GM23338 (cell line): ENCODE data around the gene IQUB. TPM values are rescaled to one million over a fixed set of nuclear protein-coding genes. Genes with fewer than 3 reads are reported as not detected.
"Not testable (repeated sequence)": the region's sequence is repeated elsewhere in the genome, so short reads cannot be mapped to it uniquely, and the experiment has no call there.

Experiments
- ATAC-seq: fragments of 200-7000 bp; cut with Tn5 transposase; 3 replicates; pipeline ENCODE4 v1.9.1; 2020
- DNase-seq: peaks from one replicate; pipeline ENCODE4 v3.0.0-alpha.2; 2015; ENCODE audit warnings: low spot score
- H2AFZ ChIP-seq: fragments of 200-600 bp; sonication (generic); 2 replicates; pipeline ENCODE4 v1.8.0; 2016; ENCODE audit warnings: antibody characterized with exemption, mild to moderate bottlenecking, moderate library complexity
- H3F3A ChIP-seq: fragments of 200-600 bp; sonication (generic); replicated peaks from 2 replicates; pipeline ENCODE4 v1.8.0; 2017; ENCODE audit warnings: antibody characterized with exemption, mixed run types, low read depth
- H3K27ac ChIP-seq: fragments of 200-600 bp; sonication (generic); 2 replicates; pipeline ENCODE4 v1.6.1; 2016; ENCODE audit warnings: low read depth
- H3K27me3 ChIP-seq: fragments of 200-600 bp; sonication (generic); 2 replicates; pipeline ENCODE4 v1.8.0; 2016; ENCODE audit warnings: mild to moderate bottlenecking, mixed run types, moderate library complexity; ENCODE audit not compliant: insufficient read depth
- H3K36me3 ChIP-seq: fragments of 200-600 bp; sonication (generic); 2 replicates; pipeline ENCODE4 v1.8.0; 2016; ENCODE audit warnings: mild to moderate bottlenecking; ENCODE audit not compliant: insufficient read depth
- H3K4me1 ChIP-seq: fragments of 200-600 bp; sonication (generic); 2 replicates; pipeline ENCODE4 v1.8.0; 2016; ENCODE audit warnings: mild to moderate bottlenecking, moderate library complexity; ENCODE audit not compliant: insufficient read depth
- H3K4me2 ChIP-seq: fragments of 200-600 bp; sonication (generic); 2 replicates; pipeline ENCODE4 v1.7.1; 2017; ENCODE audit warnings: mixed run types
- H3K4me3 ChIP-seq: fragments of 200-600 bp; sonication (generic); 2 replicates; pipeline ENCODE4 v1.6.1; 2016; ENCODE audit warnings: mixed run types
- H3K79me2 ChIP-seq: fragments of 200-600 bp; sonication (generic); replicated peaks from 2 replicates; pipeline ENCODE4 v1.8.0; 2017; ENCODE audit warnings: mild to moderate bottlenecking; ENCODE audit not compliant: insufficient read depth
- H3K9me2 ChIP-seq: fragments of 200-600 bp; sonication (generic); 2 replicates; pipeline ENCODE4 v1.8.0; 2017; ENCODE audit not compliant: insufficient read depth
- H4K20me1 ChIP-seq: fragments of 200-600 bp; sonication (generic); replicated peaks from 2 replicates; pipeline ENCODE4 v1.8.0; 2017; ENCODE audit warnings: mild to moderate bottlenecking; ENCODE audit not compliant: insufficient read depth
- H3K27ac Mint-ChIP-seq: 2 replicates; pipeline ENCODE4 v1.8.0; 2020; ENCODE audit warnings: inconsistent platforms, mild to moderate bottlenecking, moderate library complexity, mixed read lengths
- H3K27me3 Mint-ChIP-seq: 3 replicates; pipeline ENCODE4 v1.8.0; 2022; ENCODE audit warnings: low read depth, mild to moderate bottlenecking, moderate library complexity, mixed read lengths, inconsistent platforms; ENCODE audit not compliant: insufficient read depth, poor library complexity
- H3K36me3 Mint-ChIP-seq: 3 replicates; pipeline ENCODE4 v1.8.0; 2021; ENCODE audit warnings: low read depth, mild to moderate bottlenecking, inconsistent platforms, moderate library complexity, mixed read lengths
- H3K4me1 Mint-ChIP-seq: 3 replicates; pipeline ENCODE4 v1.8.0; 2020; ENCODE audit warnings: mild to moderate bottlenecking, inconsistent platforms, mixed read lengths
- H3K4me3 Mint-ChIP-seq: 3 replicates; pipeline ENCODE4 v1.8.0; 2021; ENCODE audit warnings: moderate library complexity, mild to moderate bottlenecking, inconsistent platforms, mixed read lengths
- H3K9me3 Mint-ChIP-seq: 3 replicates; pipeline ENCODE4 v1.8.0; 2020; ENCODE audit warnings: moderate library complexity, mild to moderate bottlenecking, inconsistent platforms, mixed read lengths
- CREB1 ChIP-seq: fragments of 250-450 bp; sonication (Bioruptor Pico); IDR thresholded peaks from 2 replicates; pipeline ENCODE4 v1.5.0; 2020; ENCODE audit warnings: low read depth, mild to moderate bottlenecking, moderate library complexity
- ETS1 ChIP-seq: IDR thresholded peaks from 2 replicates; pipeline ENCODE4 v1.6.1; 2016; ENCODE audit warnings: antibody characterized with exemption
- EZH2 ChIP-seq: fragments of 200-600 bp; sonication (generic); IDR thresholded peaks from one replicate; pipeline ENCODE4 v1.8.0; 2017; ENCODE audit warnings: antibody characterized with exemption, mild to moderate bottlenecking, low read depth; ENCODE audit not compliant: unreplicated experiment
- EZH2phosphoT487 ChIP-seq: fragments of 200-600 bp; sonication (generic); IDR thresholded peaks from one replicate; pipeline ENCODE4 v1.8.1; 2018; ENCODE audit warnings: antibody characterized with exemption; ENCODE audit not compliant: unreplicated experiment
- JUNB ChIP-seq: IDR thresholded peaks from one replicate; pipeline ENCODE4 v1.6.1; 2016; ENCODE audit warnings: antibody characterized with exemption; ENCODE audit not compliant: unreplicated experiment
- NANOG ChIP-seq: IDR thresholded peaks from 2 replicates; pipeline ENCODE4 v1.6.1; 2016; ENCODE audit warnings: antibody characterized with exemption, borderline replicate concordance
- POLR2AphosphoS5 ChIP-seq: IDR thresholded peaks from 2 replicates; pipeline ENCODE4 v1.6.1; 2016; ENCODE audit warnings: antibody characterized with exemption, low read depth
- STAT1 ChIP-seq: IDR thresholded peaks from one replicate; pipeline ENCODE4 v1.6.1; 2016; ENCODE audit warnings: antibody characterized with exemption; ENCODE audit not compliant: unreplicated experiment
- ZNF331 ChIP-seq: fragments of 250-450 bp; sonication (Bioruptor Pico); IDR thresholded peaks from 2 replicates; pipeline ENCODE4 v1.5.0; 2020; ENCODE audit warnings: low read depth, mild to moderate bottlenecking, moderate library complexity
- ZNF462 ChIP-seq: fragments of 250-450 bp; sonication (Bioruptor Pico); IDR thresholded peaks from 2 replicates; pipeline ENCODE4 v1.5.0; 2020; ENCODE audit warnings: mild to moderate bottlenecking, moderate library complexity
- polyA plus RNA-seq: library from polyadenylated mRNA; unstranded; fragments of >200 nt; fragmentation: Nextera tagmentation; extraction: Ambion mirVana; gene quantifications from 2 replicates; pipeline ENCODE4 v1.2.1, GENCODE V29; 2016
- total RNA-seq: library from RNA; depleted of rRNA; stranded (reverse); fragments of >200 nt; shearing (Covaris generic); gene quantifications from 2 replicates; pipeline ENCODE4 v1.2.3, GENCODE V29; 2014
- TF ChIP-seq, protein P1 (sequence below), 2 experiments: fragments of 200-600 bp in 1 of 2; sonication (generic) in 1 of 2; conservative IDR thresholded peaks; 2 replicates each; pipeline versions ENCODE4 v1.5.1 to v1.6.1; 2016 to 2017; ENCODE audit warnings: antibody characterized with exemption in 2 of 2, low read depth in 2 of 2, mild to moderate bottlenecking in 2 of 2, moderate library complexity in 1 of 2

Gene IQUB
- total and polyA plus RNA-seq, 2 experiments from 2014 or later, result 0.79 to 1.1 TPM

- not testable (repeated sequence) for H3K4me1 Mint-ChIP-seq, H3K36me3 ChIP-seq, H3K36me3 Mint-ChIP-seq, H3K79me2 ChIP-seq, H3K27me3 Mint-ChIP-seq, H3K4me1 ChIP-seq, H3K9me2 ChIP-seq, H3K9me3 Mint-ChIP-seq, H3K4me3 Mint-ChIP-seq, H3K27ac Mint-ChIP-seq, ATAC-seq, H3K4me2 ChIP-seq, H4K20me1 ChIP-seq, H3K4me3 ChIP-seq, H3K27me3 ChIP-seq, H2AFZ ChIP-seq, H3F3A ChIP-seq, H3K27ac ChIP-seq, DNase-seq
Observed at GRCh38 chr7:123478056-123478455, 56.3 kb downstream of the IQUB start.

GRCh38 chr7:123472750-123473445 lies 61.5 kb downstream of the IQUB start:
- peak; percentile 26; the same call in 1 of the 3 replicates for ATAC-seq
- Mint-ChIP-seq H3K27ac (peak overlapping the region; percentile 56; the same call in 1 of the 2 replicates), H3K4me1 (peaks cover 6% of the 10 kb centered on the region)
- TF ChIP-seq JUNB (no peak), ZNF331 (CRISPR knock-in tag) (no peak), CREB1 (CRISPR knock-in tag) (no peak), ETS1 (no peak), EZH2 (no peak), STAT1 (no peak), NANOG (no peak), EZH2phosphoT487 (no peak), ZNF462 (no peak), POLR2AphosphoS5 (no peak)
- TF ChIP-seq, protein P1, sequence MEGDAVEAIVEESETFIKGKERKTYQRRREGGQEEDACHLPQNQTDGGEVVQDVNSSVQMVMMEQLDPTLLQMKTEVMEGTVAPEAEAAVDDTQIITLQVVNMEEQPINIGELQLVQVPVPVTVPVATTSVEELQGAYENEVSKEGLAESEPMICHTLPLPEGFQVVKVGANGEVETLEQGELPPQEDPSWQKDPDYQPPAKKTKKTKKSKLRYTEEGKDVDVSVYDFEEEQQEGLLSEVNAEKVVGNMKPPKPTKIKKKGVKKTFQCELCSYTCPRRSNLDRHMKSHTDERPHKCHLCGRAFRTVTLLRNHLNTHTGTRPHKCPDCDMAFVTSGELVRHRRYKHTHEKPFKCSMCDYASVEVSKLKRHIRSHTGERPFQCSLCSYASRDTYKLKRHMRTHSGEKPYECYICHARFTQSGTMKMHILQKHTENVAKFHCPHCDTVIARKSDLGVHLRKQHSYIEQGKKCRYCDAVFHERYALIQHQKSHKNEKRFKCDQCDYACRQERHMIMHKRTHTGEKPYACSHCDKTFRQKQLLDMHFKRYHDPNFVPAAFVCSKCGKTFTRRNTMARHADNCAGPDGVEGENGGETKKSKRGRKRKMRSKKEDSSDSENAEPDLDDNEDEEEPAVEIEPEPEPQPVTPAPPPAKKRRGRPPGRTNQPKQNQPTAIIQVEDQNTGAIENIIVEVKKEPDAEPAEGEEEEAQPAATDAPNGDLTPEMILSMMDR (conservative IDR thresholded peaks at IDR 0.05; ENCODE audit: low read depth in 2 of 2), result no peak

More at GRCh38 chr7:123472750-123473445, 61.5 kb downstream of the IQUB start:
- no peak overlapping the region for H3K4me2 ChIP-seq
- no peaks in the 10 kb centered on the region for H3K27me3 ChIP-seq
- no peaks in the 10 kb centered on the region for H3K4me1 ChIP-seq
- Mint-ChIP-seq H3K36me3 (peaks cover 7% of the 10 kb centered on the region; the same call in 1 of the 3 replicates), H3K27me3 (no peaks in the 10 kb centered on the region), H3K9me3 (peaks cover 6% of the 10 kb centered on the region; the same call in 2 of the 3 replicates), H3K4me3 (no peak overlapping the region)
- H3K36me3 ChIP-seq, result no peaks in the 10 kb centered on the region
- H4K20me1 ChIP-seq, result no peaks in the 10 kb centered on the region
- DNase-seq, result no peak
- H3K4me3 ChIP-seq, result no peak overlapping the region
- no peaks in the 10 kb centered on the region for H3F3A ChIP-seq
- H3K79me2 ChIP-seq, result no peaks in the 10 kb centered on the region
- H2AFZ ChIP-seq, result peak overlapping the region; percentile 57; the same call in 1 of the 2 replicates
- H3K27ac ChIP-seq, result no peak overlapping the region
- no peaks in the 10 kb centered on the region for H3K9me2 ChIP-seq
